Type B pancreatic cell (in vitro differentiated cells): ENCODE results near the gene RNF224. TPM values are rescaled to one million over a fixed set of nuclear protein-coding genes. Genes with fewer than 3 reads are reported as not detected.

Experiments
- DNase-seq: peaks from one replicate; pipeline ENCODE4 v3.0.0; 2021; ENCODE audit warnings: mixed read lengths; ENCODE audit not compliant: unreplicated experiment; ENCODE audit errors: extremely low spot score
- H3K27ac Mint-ChIP-seq: 2 replicates; pipeline ENCODE4 v1.8.0; 2021; ENCODE audit warnings: mild to moderate bottlenecking, mixed read lengths
- H3K27me3 Mint-ChIP-seq: 2 replicates; pipeline ENCODE4 v1.8.0; 2021; ENCODE audit warnings: mixed read lengths
- H3K36me3 Mint-ChIP-seq: 2 replicates; pipeline ENCODE4 v1.8.0; 2021; ENCODE audit warnings: mixed read lengths
- H3K4me1 Mint-ChIP-seq: one replicate; pipeline ENCODE4 v1.8.0; 2021; ENCODE audit warnings: mixed read lengths; ENCODE audit not compliant: unreplicated experiment
- H3K4me3 Mint-ChIP-seq: 2 replicates; pipeline ENCODE4 v1.8.0; 2021; ENCODE audit warnings: mild to moderate bottlenecking, mixed read lengths
- H3K9me3 Mint-ChIP-seq: 2 replicates; pipeline ENCODE4 v1.8.0; 2021; ENCODE audit warnings: mixed read lengths
- total RNA-seq: library from RNA; stranded (reverse); gene quantifications from 2 replicates; pipeline ENCODE4 v1.2.1, GENCODE V29; 2021; ENCODE audit warnings: low replicate concordance
- TF ChIP-seq, protein P1 (sequence below): fragments of 200-600 bp; sonication (generic); conservative IDR thresholded peaks from 2 replicates; pipeline ENCODE4 v1.5.0; 2021; ENCODE audit warnings: antibody characterized with exemption, mild to moderate bottlenecking

The RNF224 gene
- total RNA-seq, 1 donor from 2014 or later, result 0.48 TPM

DNA sequence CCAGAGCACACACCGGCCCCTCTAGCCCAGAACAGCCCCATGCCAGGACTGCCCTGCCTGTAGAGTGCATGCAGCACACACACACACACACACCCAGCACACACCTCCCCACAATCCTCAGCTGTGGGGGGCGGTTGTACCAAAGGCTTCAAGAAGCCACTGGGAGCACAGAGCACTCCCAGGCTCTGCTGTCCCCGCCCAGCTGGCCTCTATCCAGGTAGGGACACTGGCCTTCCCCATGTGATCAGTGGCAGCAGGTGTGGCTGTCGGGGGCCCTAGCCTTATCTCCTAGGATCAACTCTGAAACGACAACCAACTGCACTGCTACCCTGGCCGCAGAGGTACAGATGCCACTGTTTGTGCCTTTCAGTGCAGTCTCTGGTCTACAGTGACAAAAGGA, 40.9 kb upstream of the RNF224 start:
- peak overlapping the region; percentile 59 for H3K27ac Mint-ChIP-seq
- H3K4me1 Mint-ChIP-seq, result peaks cover 5% of the 10 kb centered on the region
- H3K27me3 Mint-ChIP-seq, result no peaks in the 10 kb centered on the region
- TF ChIP-seq, protein P1, sequence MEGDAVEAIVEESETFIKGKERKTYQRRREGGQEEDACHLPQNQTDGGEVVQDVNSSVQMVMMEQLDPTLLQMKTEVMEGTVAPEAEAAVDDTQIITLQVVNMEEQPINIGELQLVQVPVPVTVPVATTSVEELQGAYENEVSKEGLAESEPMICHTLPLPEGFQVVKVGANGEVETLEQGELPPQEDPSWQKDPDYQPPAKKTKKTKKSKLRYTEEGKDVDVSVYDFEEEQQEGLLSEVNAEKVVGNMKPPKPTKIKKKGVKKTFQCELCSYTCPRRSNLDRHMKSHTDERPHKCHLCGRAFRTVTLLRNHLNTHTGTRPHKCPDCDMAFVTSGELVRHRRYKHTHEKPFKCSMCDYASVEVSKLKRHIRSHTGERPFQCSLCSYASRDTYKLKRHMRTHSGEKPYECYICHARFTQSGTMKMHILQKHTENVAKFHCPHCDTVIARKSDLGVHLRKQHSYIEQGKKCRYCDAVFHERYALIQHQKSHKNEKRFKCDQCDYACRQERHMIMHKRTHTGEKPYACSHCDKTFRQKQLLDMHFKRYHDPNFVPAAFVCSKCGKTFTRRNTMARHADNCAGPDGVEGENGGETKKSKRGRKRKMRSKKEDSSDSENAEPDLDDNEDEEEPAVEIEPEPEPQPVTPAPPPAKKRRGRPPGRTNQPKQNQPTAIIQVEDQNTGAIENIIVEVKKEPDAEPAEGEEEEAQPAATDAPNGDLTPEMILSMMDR, result no peak
- DNase-seq, result no peak
- peak overlapping the region; percentile 91 for H3K4me3 Mint-ChIP-seq
- no peaks in the 10 kb centered on the region for H3K9me3 Mint-ChIP-seq
- no peaks in the 10 kb centered on the region for H3K36me3 Mint-ChIP-seq

DNA sequence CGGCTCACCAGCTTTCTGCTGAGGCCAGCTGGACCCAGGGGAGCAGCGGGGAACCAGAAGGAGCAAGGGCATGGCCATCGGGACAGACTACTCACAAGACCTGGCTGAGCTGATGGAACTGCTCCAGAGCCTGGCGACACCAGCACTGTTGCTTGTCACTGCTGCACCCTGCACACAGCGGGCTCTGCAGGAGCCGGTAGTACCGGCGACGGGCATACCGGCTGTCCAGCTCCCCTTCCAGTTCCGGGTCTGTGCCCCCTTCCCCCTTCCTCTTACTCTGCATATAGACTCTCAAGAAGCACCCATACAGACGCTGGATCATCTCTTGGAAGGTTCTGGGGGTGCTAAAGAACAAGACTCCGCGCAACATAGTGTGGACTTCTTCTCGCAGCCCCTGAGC, 39.9 kb upstream of the RNF224 start:
- H3K27me3 Mint-ChIP-seq, result no peaks in the 10 kb centered on the region
- peaks cover 5% of the 10 kb centered on the region for H3K4me1 Mint-ChIP-seq
- peak overlapping the region; percentile 85 for H3K27ac Mint-ChIP-seq
- H3K36me3 Mint-ChIP-seq, result no peaks in the 10 kb centered on the region
- DNase-seq, result no peak
- peak overlapping the region; percentile 91 for H3K4me3 Mint-ChIP-seq
- no peaks in the 10 kb centered on the region for H3K9me3 Mint-ChIP-seq
- TF ChIP-seq, protein P1, result no peak

DNA sequence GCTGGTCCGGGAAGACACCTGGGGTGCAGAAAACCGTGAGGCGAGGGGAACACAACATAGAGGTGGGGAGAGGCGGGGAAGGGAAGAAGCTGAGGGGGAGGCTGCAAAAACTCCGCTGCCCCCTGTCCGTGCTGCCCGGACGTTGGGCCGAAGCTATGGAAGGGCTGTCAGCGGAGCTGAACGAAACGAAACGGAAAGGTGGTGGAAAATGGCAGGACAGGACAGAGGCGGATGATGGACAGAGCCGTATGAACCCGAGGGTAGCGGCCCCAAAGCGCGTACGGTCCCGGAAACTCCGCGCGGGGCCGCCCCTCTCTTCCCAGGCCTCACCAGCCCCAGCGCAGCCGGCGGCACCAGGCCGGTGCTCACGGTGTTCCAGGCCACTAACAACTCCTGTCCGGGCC, 39.2 kb upstream of the RNF224 start:
- Mint-ChIP-seq H3K27ac (peak overlapping the region; percentile 85), H3K27me3 (no peaks in the 10 kb centered on the region), H3K4me3 (peak overlapping the region; percentile 91), H3K36me3 (no peaks in the 10 kb centered on the region), H3K9me3 (no peaks in the 10 kb centered on the region), H3K4me1 (peaks cover 5% of the 10 kb centered on the region)
- TF ChIP-seq, protein P1, result no peak
- no peak for DNase-seq

DNA sequence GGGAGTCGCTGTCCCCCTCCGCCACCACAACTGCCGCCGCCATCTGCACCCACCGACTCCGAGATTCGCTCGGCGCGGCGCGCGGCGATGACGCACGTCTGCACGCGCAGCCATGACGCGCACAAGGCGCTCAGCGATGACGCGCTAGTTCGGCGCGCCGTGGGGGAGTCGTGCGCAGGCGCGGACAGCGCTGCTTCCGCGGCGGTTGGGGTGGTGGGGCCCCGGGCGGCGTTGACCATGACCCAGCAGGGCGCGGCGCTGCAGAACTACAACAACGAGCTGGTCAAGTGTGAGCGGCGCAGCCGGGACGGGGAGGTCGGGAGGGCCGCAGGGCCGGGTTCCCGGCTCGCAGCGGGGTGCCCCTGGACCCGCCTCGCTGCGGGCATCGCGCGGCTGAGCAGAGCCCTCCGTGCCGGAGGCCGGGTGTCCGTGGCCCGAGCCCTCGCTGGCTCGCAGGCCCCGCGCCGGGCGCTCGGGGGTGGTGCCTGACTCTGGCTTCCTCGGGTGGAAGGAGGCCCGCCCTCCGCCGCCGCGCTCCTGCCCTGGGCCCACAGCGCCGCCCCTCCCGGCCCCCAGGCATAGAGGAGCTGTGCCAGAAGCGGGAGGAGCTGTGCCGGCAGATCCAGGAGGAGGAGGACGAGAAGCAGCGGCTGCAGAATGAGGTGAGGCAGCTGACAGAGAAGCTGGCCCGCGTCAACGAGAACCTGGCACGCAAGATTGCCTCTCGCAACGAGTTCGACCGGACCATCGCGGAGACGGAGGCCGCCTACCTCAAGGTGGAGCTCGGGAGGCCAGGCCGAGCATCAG, 38.6 kb upstream of the RNF224 start, which contains the start of the genes ANAPC2 and SSNA1:
Gene ANAPC2 (minus strand): TSS at position 71 of the 807 bp plus-strand sequence. CDS start 28 bp downstream, at position 43.
Gene SSNA1 (plus strand): TSS at position 187 of the 807 bp plus-strand sequence. CDS start 51 bp downstream, at position 238.
- no peaks in the 10 kb centered on the region for H3K36me3 Mint-ChIP-seq

DNA sequence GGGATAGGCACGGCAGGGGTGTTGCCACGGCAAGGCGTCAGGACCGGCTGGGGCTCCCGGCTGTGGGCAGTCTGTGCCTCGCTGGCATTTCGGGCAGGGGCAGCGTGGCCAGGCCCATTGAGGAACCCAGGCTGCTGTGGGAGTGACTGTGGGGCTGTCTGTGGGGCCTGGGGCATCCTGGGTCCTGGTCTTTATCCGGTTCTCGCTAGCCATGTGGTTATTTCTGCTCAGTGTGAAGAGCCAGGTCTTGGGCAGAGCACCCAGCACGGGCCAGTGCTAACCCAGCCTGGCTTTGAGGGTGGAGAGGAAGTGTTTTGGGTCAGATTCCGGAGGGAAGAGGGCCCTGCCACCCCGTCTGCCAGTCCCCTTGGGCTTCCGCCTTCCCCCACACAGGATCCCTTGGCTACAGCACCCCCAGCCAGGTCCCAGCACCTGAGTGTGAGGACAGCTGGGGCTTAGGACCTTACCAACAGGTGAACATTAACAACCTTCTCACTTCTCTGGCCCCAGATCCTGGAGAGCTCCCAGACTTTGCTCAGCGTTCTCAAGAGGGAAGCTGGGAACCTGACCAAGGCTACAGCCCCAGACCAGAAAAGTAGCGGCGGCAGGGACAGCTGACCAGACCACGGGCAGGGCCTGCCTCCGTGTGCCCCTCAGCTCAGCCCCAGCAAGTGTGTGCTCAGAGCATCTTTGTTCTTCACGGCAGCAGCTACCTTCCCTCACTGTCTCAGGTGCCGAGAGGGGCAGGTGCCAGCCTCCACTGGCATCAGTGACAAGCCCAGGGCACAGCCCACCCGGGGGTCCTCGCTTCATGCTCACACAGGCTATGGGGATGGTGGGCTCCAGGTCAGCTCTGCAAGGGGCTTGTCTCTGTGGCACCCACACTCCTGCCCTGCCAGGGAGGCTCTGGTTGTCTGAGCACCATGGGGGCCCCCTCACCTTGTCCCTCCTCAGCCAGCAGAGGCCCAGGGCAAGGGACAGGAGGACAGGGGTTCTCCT, 37.7 kb upstream of the RNF224 start:
- H3K36me3 Mint-ChIP-seq, result no peaks in the 10 kb centered on the region
- TF ChIP-seq, protein P1, result no peak

More for the DNA sequence above, 38.6 kb upstream of the RNF224 start, which contains the start of the genes ANAPC2 and SSNA1:
- TF ChIP-seq, protein P1, result peak; percentile 41
- Mint-ChIP-seq H3K4me1 (peaks cover 5% of the 10 kb centered on the region), H3K4me3 (peak within 1 kb of the TSS; percentile 98), H3K27me3 (no peaks in the 10 kb centered on the region), H3K9me3 (no peaks in the 10 kb centered on the region), H3K27ac (peak within 1 kb of the TSS; percentile 99)
- DNase-seq, result peak; percentile 97

More for the DNA sequence above, 37.7 kb upstream of the RNF224 start:
- Mint-ChIP-seq H3K9me3 (no peaks in the 10 kb centered on the region), H3K4me3 (peak overlapping the region; percentile 98), H3K27ac (peak overlapping the region; percentile 99), H3K27me3 (no peaks in the 10 kb centered on the region), H3K4me1 (peaks cover 5% of the 10 kb centered on the region)
- DNase-seq, result no peak
